ENCODE measurements around the gene MYOCD. TPM values are rescaled to one million over a fixed set of nuclear protein-coding genes. Genes with fewer than 3 reads are reported as not detected.

The MYOCD gene
- total RNA-seq, 4 donors from 2014 or later: 0.63 to 12.2 (median 7.1) TPM

DNA sequence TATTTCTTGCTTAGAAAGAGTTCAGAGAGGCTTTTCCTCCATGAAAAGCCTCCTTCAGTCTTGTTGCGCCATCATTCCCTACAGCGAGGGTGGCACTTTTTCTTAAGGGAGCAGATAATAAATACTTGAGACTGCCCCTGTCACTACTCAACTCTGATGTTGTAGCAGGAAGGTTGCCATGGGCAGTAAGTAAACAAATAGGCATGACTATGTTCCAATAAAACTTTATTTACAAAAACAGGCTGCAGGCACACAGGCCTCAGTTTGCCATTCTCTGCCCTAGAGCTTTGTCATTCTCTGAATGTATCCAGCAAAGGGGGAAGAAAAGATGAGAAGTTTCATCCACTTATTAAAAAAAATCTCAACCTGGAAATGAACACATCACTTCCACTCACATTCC lies 60.4 kb downstream of the MYOCD start:
- H3K9me3 ChIP-seq: no peaks in the 10 kb centered on the region
- no peak for DNase-seq (ENCODE audit: low spot score in 2 of 2)
- H3K4me1 ChIP-seq: peaks cover 0 to 8% (median 0%) of the 10 kb centered on the region in 4 donors
- H3K36me3 ChIP-seq: no peaks in the 10 kb centered on the region
- TF ChIP-seq, protein P1, sequence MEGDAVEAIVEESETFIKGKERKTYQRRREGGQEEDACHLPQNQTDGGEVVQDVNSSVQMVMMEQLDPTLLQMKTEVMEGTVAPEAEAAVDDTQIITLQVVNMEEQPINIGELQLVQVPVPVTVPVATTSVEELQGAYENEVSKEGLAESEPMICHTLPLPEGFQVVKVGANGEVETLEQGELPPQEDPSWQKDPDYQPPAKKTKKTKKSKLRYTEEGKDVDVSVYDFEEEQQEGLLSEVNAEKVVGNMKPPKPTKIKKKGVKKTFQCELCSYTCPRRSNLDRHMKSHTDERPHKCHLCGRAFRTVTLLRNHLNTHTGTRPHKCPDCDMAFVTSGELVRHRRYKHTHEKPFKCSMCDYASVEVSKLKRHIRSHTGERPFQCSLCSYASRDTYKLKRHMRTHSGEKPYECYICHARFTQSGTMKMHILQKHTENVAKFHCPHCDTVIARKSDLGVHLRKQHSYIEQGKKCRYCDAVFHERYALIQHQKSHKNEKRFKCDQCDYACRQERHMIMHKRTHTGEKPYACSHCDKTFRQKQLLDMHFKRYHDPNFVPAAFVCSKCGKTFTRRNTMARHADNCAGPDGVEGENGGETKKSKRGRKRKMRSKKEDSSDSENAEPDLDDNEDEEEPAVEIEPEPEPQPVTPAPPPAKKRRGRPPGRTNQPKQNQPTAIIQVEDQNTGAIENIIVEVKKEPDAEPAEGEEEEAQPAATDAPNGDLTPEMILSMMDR (IDR thresholded peaks at IDR 0.05): no peak
- TF ChIP-seq EP300 (IDR thresholded peaks at IDR 0.05) (no peak), POLR2A (IDR thresholded peaks at IDR 0.05) (no peak)
- H3K27ac ChIP-seq: no peak overlapping the region
- H3K4me3 ChIP-seq: no peak overlapping the region
- no peaks in the 10 kb centered on the region for H3K27me3 ChIP-seq
- 91 to 95% methylated on average over 2 of the region's 2 CpGs for WGBS, 2 donors

DNA sequence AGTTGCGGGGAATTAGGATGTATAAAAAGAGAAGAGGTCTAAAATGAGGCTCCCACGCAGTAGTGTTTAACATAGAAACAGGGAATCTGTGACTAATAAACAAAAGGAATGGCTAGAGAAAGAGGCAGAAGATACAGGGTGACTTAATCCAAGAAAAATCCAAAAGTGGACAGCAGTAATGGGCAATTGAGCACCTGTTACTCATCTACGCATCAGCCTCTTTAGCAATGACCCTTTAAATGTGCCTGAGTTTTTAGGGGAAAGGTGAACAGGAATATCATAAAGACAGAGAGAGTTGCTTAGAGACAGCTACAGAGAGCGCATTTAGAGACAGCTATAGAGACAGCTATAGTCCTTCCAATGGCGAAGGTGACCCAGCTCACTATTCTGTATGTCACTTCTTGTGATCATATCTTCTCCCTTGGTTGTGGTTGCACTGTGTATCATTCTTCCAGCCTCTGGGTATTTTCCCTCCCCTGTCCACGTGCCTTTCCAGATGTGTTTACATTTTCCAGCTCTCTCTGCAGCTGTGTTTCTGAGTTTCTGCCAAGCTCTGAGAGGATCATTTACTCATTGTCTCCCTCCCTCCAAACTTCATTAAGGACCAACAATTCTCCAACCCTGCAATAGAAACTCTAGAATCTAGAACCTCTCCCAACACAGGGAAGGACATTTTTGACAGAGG lies 61.5 kb downstream of the MYOCD start:
- TF ChIP-seq EP300 (IDR thresholded peaks at IDR 0.05): no peak
- TF ChIP-seq POLR2A (IDR thresholded peaks at IDR 0.05): no peak
- TF ChIP-seq, protein P1 (IDR thresholded peaks at IDR 0.05): no peak
- no peaks in the 10 kb centered on the region for H3K27me3 ChIP-seq
- no peak for DNase-seq (ENCODE audit: low spot score in 2 of 2)
- no peaks in the 10 kb centered on the region for H3K36me3 ChIP-seq
- no peak overlapping the region for H3K27ac ChIP-seq
- WGBS, 2 donors: 65 to 70% methylated on average over 6 of the region's 6 CpGs
- no peak overlapping the region for H3K4me3 ChIP-seq
- peaks cover 0 to 9% (median 0%) of the 10 kb centered on the region in 4 donors for H3K4me1 ChIP-seq
- no peaks in the 10 kb centered on the region for H3K9me3 ChIP-seq

DNA sequence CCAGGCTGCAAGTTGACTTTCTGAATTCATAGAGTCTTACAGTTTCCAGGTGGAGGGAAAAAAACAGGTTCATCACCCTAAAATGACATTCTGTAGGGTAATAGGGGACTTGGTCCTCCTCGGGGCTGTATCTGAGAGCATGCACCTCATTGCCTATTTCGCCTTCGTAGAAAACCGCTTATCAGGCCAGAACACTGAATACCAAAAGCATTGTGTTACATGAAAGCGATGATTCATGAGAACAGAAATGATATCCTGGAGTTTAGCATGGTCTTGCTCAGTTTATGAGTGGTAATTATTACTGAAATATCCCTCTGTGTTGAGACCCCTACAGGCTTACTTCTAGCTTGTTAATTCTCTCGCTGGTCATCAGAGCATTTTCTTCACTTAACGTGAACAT lies 62.2 kb downstream of the MYOCD start:
- no peaks in the 10 kb centered on the region for H3K9me3 ChIP-seq
- no peak for DNase-seq (ENCODE audit: low spot score in 2 of 2)
- peaks cover 0 to 9% (median 0%) of the 10 kb centered on the region in 4 donors for H3K4me1 ChIP-seq
- WGBS, 2 donors: 62 to 63% methylated on average over 7 of the region's 7 CpGs
- no peaks in the 10 kb centered on the region for H3K36me3 ChIP-seq
- no peak overlapping the region for H3K4me3 ChIP-seq
- no peak overlapping the region for H3K27ac ChIP-seq
- TF ChIP-seq, protein P1 (IDR thresholded peaks at IDR 0.05): no peak
- no peaks in the 10 kb centered on the region for H3K27me3 ChIP-seq

DNA sequence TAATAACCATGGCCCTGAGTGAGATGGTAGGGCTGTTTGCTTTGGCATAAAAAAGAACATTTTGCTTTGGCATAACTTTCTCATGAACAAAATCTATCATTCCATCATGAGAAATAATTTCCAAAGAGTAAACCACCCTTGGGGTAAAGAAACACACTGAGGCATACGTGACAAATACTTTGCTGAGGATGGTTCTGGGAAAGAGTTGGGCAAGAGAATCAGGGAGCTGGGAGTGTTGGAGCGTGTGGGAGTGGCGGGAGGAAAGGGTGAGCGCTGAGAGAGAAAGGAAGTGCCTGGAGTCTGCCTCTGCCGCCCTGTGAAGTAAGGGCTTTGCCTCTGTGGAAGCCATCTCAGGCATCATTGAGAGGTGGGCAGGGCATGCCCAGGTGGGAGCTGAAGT lies 63.4 kb downstream of the MYOCD start:
- Histone ChIP-seq H3K4me1 (peaks cover 0 to 9% (median 0%) of the 10 kb centered on the region in 4 donors), H3K27ac (no peak overlapping the region)
- WGBS, 2 donors: 78 to 80% methylated on average over 5 of the region's 5 CpGs

DNA sequence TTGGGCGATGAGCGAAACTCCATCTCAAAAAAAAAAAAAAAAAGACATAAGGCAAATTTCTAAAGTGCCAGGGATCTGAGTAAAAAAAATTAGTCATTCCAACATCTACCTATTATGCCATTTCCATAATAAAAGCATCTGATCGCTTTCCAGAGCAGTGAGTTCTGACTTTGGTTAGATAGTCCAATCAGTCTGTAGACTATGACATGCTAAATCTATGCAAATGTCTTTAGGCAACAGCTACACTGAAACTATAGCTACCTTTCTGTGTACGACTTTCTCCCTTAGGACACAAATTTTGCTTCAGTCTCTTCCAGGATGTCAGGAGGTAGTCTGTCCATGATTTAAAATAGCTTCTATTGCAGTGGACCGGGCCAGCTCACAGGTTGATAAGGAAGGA lies 64.7 kb downstream of the MYOCD start:
- DNase-seq (ENCODE audit: low spot score in 2 of 2): no peak
- Histone ChIP-seq H3K9me3 (no peaks in the 10 kb centered on the region), H3K4me1 (peaks cover 0 to 9% (median 0%) of the 10 kb centered on the region in 4 donors), H3K36me3 (no peaks in the 10 kb centered on the region), H3K4me3 (no peak overlapping the region), H3K27ac (peak overlapping the region in 1 of 4 donors; percentile 14), H3K27me3 (no peaks in the 10 kb centered on the region)
- TF ChIP-seq EP300 (IDR thresholded peaks at IDR 0.05): no peak
- TF ChIP-seq, protein P1 (IDR thresholded peaks at IDR 0.05): no peak
- no peak for TF ChIP-seq POLR2A (IDR thresholded peaks at IDR 0.05)
- WGBS, 2 donors: 88 to 92% methylated on average over 5 of the region's 5 CpGs

More for the DNA sequence above, 63.4 kb downstream of the MYOCD start:
- no peak overlapping the region for H3K4me3 ChIP-seq
- no peaks in the 10 kb centered on the region for H3K36me3 ChIP-seq
- DNase-seq (ENCODE audit: low spot score in 2 of 2): no peak
- no peaks in the 10 kb centered on the region for H3K27me3 ChIP-seq
- no peaks in the 10 kb centered on the region for H3K9me3 ChIP-seq
- TF ChIP-seq, protein P1 (IDR thresholded peaks at IDR 0.05): no peak
- TF ChIP-seq EP300 (IDR thresholded peaks at IDR 0.05): no peak
- no peak for TF ChIP-seq POLR2A (IDR thresholded peaks at IDR 0.05)

All from tibial nerve (tissue), 4 donors.